ENCODE measurements around the gene HDAC4.

DNA sequence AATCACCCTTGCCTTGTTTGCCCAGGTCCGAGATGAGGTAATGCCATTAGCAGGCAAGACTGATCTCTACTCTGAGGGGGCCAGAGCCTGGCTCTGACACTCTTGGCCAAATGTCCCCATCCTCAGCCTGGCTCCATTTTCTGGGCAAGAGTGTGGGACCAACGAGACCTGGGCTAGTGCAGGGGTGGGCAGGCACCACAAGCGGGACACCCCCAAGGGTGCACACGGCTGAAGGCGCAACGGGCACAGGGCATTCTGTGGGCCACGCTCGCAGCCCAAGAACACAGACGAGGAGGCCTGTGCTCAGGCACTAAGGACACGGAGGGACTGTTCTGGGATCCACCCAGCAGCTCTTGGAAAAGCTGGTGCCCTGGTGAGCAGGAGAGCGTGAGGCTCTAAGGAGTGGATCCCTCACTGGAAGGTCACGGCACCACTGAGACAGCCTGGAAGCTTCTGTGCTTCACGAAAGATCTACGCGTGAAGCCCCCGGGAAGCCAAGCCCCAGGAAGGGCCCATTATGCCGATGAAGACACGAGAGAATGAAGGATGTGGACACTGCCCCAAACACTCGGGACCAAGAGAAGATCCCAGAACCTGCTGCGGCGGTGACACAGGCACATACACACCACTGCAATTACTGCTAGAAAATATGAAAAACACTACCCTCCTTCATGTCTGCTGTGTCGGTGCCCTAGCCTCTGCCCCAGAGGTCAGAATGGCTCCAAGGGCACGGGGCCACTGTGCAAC is 138.2 kb downstream of the HDAC4 start:
- TF ChIP-seq POLR2AphosphoS5 (IDR thresholded peaks at IDR 0.05) (no peak), CTCF (IDR thresholded peaks at IDR 0.05) (no peak)
